Measurements from ENCODE around the gene NEK10.

Gene NEK10

GRCh38 chr3:27184261-27184660, 184.9 kb downstream of the NEK10 start:
- Histone ChIP-seq H3K4me3 (no peak overlapping the region), H3K9me3 (ENCODE audit: low read depth, low read length) (no peaks in the 10 kb centered on the region), H3K36me3 (ENCODE audit: insufficient read depth, low read length) (no peaks in the 10 kb centered on the region), H3K27ac (no peak overlapping the region), H3K9ac (ENCODE audit: insufficient read length) (no peak overlapping the region)
- no peak for DNase-seq (ENCODE audit: low read depth, low spot score)
- TF ChIP-seq EZH2 (IDR thresholded peaks at IDR 0.05) (no peak), POLR2AphosphoS5 (IDR thresholded peaks at IDR 0.05; ENCODE audit: borderline replicate concordance, low read depth, low read length) (no peak), FOXP2 (optimal IDR thresholded peaks at IDR 0.05; ENCODE audit: control extremely low read depth, extremely low read length, insufficient read depth) (no peak)

GRCh38 chr3:27176256-27176655, 192.9 kb downstream of the NEK10 start:
- Histone ChIP-seq H3K36me3 (ENCODE audit: insufficient read depth, low read length) (no peaks in the 10 kb centered on the region), H3K9me3 (ENCODE audit: low read depth, low read length) (no peaks in the 10 kb centered on the region), H3K4me3 (no peak overlapping the region), H3K27ac (no peak overlapping the region), H3K9ac (ENCODE audit: insufficient read length) (no peak overlapping the region)
- no peak for DNase-seq (ENCODE audit: low read depth, low spot score)
- TF ChIP-seq POLR2AphosphoS5 (IDR thresholded peaks at IDR 0.05; ENCODE audit: borderline replicate concordance, low read depth, low read length) (no peak), EZH2 (IDR thresholded peaks at IDR 0.05) (no peak), FOXP2 (optimal IDR thresholded peaks at IDR 0.05; ENCODE audit: control extremely low read depth, extremely low read length, insufficient read depth) (no peak)

GRCh38 chr3:27174530-27174929, 194.7 kb downstream of the NEK10 start:
- Histone ChIP-seq H3K4me3 (no peak overlapping the region), H3K9me3 (ENCODE audit: low read depth, low read length) (no peaks in the 10 kb centered on the region), H3K27ac (no peak overlapping the region), H3K9ac (ENCODE audit: insufficient read length) (no peak overlapping the region), H3K36me3 (ENCODE audit: insufficient read depth, low read length) (no peaks in the 10 kb centered on the region)
- no peak for DNase-seq (ENCODE audit: low read depth, low spot score)
- no peak for TF ChIP-seq FOXP2 (optimal IDR thresholded peaks at IDR 0.05; ENCODE audit: control extremely low read depth, extremely low read length, insufficient read depth)
- TF ChIP-seq POLR2AphosphoS5 (IDR thresholded peaks at IDR 0.05; ENCODE audit: borderline replicate concordance, low read depth, low read length), result no peak
- no peak for TF ChIP-seq EZH2 (IDR thresholded peaks at IDR 0.05)

DNA sequence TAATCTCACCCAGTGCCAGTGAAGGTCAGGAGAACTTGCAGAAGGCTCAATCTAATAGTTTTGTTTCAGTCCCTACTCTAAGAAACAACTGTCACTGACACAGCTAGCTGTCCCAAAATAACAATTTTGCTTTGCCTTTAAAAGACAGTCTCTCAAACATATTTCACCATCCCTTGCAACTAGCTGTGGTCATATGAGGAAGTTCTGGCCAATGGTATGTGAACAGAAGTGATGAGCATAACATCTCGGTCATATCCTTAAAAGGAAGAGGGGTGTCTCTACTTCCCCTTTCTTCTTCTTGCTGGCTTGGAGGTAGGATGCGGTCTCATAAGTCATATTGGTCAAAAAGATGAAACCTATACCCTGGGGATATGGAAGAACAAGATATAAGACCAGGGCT, 198.1 kb downstream of the NEK10 start:
- Histone ChIP-seq H3K27ac (no peak overlapping the region), H3K4me3 (no peak overlapping the region), H3K9me3 (ENCODE audit: low read depth, low read length) (no peaks in the 10 kb centered on the region), H3K9ac (ENCODE audit: insufficient read length) (no peak overlapping the region), H3K36me3 (ENCODE audit: insufficient read depth, low read length) (no peaks in the 10 kb centered on the region)
- TF ChIP-seq FOXP2 (optimal IDR thresholded peaks at IDR 0.05; ENCODE audit: control extremely low read depth, extremely low read length, insufficient read depth) (no peak), POLR2AphosphoS5 (IDR thresholded peaks at IDR 0.05; ENCODE audit: borderline replicate concordance, low read depth, low read length) (no peak), EZH2 (IDR thresholded peaks at IDR 0.05) (no peak)
- no peak for DNase-seq (ENCODE audit: low read depth, low spot score)

DNA sequence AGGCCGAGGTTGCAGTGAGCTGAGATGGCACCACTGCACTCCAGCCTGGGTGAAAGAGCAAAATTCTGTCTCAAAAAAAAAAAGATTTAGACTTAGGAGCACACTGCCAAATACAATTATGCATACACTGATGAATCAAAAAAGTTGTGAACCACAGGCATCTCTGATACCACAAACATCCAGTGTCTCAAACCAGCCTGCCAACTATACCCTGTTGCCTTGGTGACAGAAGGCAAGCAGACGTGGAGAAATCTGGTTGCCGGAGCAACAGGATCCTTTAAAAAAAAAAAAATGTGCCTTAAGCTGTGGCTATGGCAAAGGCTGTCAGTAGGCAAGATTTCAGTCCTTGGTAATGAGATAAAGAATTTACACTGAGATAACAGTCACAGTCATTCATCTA, 202.3 kb downstream of the NEK10 start:
- Histone ChIP-seq H3K4me3 (no peak overlapping the region), H3K36me3 (ENCODE audit: insufficient read depth, low read length) (no peaks in the 10 kb centered on the region), H3K9ac (ENCODE audit: insufficient read length) (no peak overlapping the region), H3K9me3 (ENCODE audit: low read depth, low read length) (no peaks in the 10 kb centered on the region), H3K27ac (no peak overlapping the region)
- TF ChIP-seq EZH2 (IDR thresholded peaks at IDR 0.05), result no peak
- TF ChIP-seq FOXP2 (optimal IDR thresholded peaks at IDR 0.05; ENCODE audit: control extremely low read depth, extremely low read length, insufficient read depth), result no peak
- no peak for TF ChIP-seq POLR2AphosphoS5 (IDR thresholded peaks at IDR 0.05; ENCODE audit: borderline replicate concordance, low read depth, low read length)
- DNase-seq (ENCODE audit: low read depth, low spot score), result no peak

- no peak overlapping the region for H3K4me3 ChIP-seq
- TF ChIP-seq EZH2 (IDR thresholded peaks at IDR 0.05) (no peak), FOXP2 (optimal IDR thresholded peaks at IDR 0.05; ENCODE audit: control extremely low read depth, extremely low read length, insufficient read depth) (no peak), POLR2AphosphoS5 (IDR thresholded peaks at IDR 0.05; ENCODE audit: borderline replicate concordance, low read depth, low read length) (no peak)
- no peaks in the 10 kb centered on the region for H3K9me3 ChIP-seq (ENCODE audit: low read depth, low read length)
- DNase-seq (ENCODE audit: low read depth, low spot score), result no peak
- no peak overlapping the region for H3K9ac ChIP-seq (ENCODE audit: insufficient read length)
- no peak overlapping the region for H3K27ac ChIP-seq
- H3K36me3 ChIP-seq (ENCODE audit: insufficient read depth, low read length), result no peaks in the 10 kb centered on the region
Observed at GRCh38 chr3:27165321-27165721, 203.9 kb downstream of the NEK10 start.

DNA sequence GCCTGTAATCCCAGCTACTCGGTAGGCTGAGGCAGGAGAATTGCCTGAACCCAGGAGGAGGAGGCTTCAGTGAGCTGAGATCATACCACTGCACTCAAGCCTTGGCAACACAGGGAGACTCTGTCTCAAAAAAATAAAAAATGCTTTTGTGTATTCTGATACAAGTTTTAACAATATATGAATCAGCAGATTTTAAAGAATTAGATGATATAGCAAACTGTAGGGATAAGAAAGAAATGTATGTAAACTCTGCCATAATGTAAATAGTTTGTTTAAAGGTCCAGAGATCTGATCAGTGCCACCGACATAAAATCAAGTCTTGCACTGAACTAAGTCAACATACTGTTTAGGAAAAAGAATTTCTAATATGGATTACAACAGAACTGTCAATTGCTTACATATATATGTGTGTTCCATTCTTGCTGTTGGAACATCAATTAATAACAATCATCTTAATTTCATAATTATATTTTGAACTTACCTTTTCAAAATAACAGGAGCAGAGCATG, 208.3 kb downstream of the NEK10 start:
- no peaks in the 10 kb centered on the region for H3K36me3 ChIP-seq (ENCODE audit: insufficient read depth, low read length)
- DNase-seq (ENCODE audit: low read depth, low spot score), result no peak
- H3K4me3 ChIP-seq, result no peak overlapping the region
- TF ChIP-seq POLR2AphosphoS5 (IDR thresholded peaks at IDR 0.05; ENCODE audit: borderline replicate concordance, low read depth, low read length) (no peak), EZH2 (IDR thresholded peaks at IDR 0.05) (no peak), FOXP2 (optimal IDR thresholded peaks at IDR 0.05; ENCODE audit: control extremely low read depth, extremely low read length, insufficient read depth) (no peak)
- H3K27ac ChIP-seq, result no peak overlapping the region
- no peak overlapping the region for H3K9ac ChIP-seq (ENCODE audit: insufficient read length)
- no peaks in the 10 kb centered on the region for H3K9me3 ChIP-seq (ENCODE audit: low read depth, low read length)

GRCh38 chr3:27160146-27160545, 209.0 kb downstream of the NEK10 start:
- no peaks in the 10 kb centered on the region for H3K9me3 ChIP-seq (ENCODE audit: low read depth, low read length)
- H3K36me3 ChIP-seq (ENCODE audit: insufficient read depth, low read length), result no peaks in the 10 kb centered on the region
- no peak overlapping the region for H3K4me3 ChIP-seq
- TF ChIP-seq EZH2 (IDR thresholded peaks at IDR 0.05), result no peak
- no peak for TF ChIP-seq FOXP2 (optimal IDR thresholded peaks at IDR 0.05; ENCODE audit: control extremely low read depth, extremely low read length, insufficient read depth)
- no peak for TF ChIP-seq POLR2AphosphoS5 (IDR thresholded peaks at IDR 0.05; ENCODE audit: borderline replicate concordance, low read depth, low read length)
- DNase-seq (ENCODE audit: low read depth, low spot score), result no peak
- no peak overlapping the region for H3K27ac ChIP-seq
- no peak overlapping the region for H3K9ac ChIP-seq (ENCODE audit: insufficient read length)

- Histone ChIP-seq H3K27ac (no peak overlapping the region), H3K4me3 (no peak overlapping the region), H3K9me3 (ENCODE audit: low read depth, low read length) (no peaks in the 10 kb centered on the region), H3K9ac (ENCODE audit: insufficient read length) (no peak overlapping the region), H3K36me3 (ENCODE audit: insufficient read depth, low read length) (no peaks in the 10 kb centered on the region)
- DNase-seq (ENCODE audit: low read depth, low spot score), result no peak
- no peak for TF ChIP-seq POLR2AphosphoS5 (IDR thresholded peaks at IDR 0.05; ENCODE audit: borderline replicate concordance, low read depth, low read length)
- TF ChIP-seq FOXP2 (optimal IDR thresholded peaks at IDR 0.05; ENCODE audit: control extremely low read depth, extremely low read length, insufficient read depth), result no peak
- TF ChIP-seq EZH2 (IDR thresholded peaks at IDR 0.05), result no peak
Observed at GRCh38 chr3:27147215-27147614, 222.0 kb downstream of the NEK10 start.

Measured in SK-N-MC (cell line).